ENCODE measurements around the gene MINDY4. TPM values are rescaled to one million over a fixed set of nuclear protein-coding genes. Genes with fewer than 3 reads are reported as not detected.

MINDY4 gene
- total and polyA plus RNA-seq, 7 experiments from 2014 or later = 0.41 to 1.5 (median 0.91) TPM

- no peaks in the 10 kb centered on the region for H3K9me3 ChIP-seq (ENCODE audit: control insufficient read depth in 2 of 3, low read length in 3 of 3)
- H3K4me1 Mint-ChIP-seq = no peaks in the 10 kb centered on the region
- no peaks in the 10 kb centered on the region for H3K36me3 ChIP-seq (ENCODE audit: control insufficient read depth in 2 of 3, insufficient read depth in 3 of 3, low read length in 3 of 3)
- H3K27me3 Mint-ChIP-seq = no peaks in the 10 kb centered on the region
- H3K4me3 ChIP-seq (ENCODE audit: low read length) = no peak overlapping the region
- H3K4me3 Mint-ChIP-seq = no peak overlapping the region
- no peak overlapping the region for H3K27ac ChIP-seq (ENCODE audit: low read depth, low read length)
- ChIA-PET CTCF (no interaction called here), POLR2A (no interaction called here)
- no peaks in the 10 kb centered on the region for H3K4me1 ChIP-seq (ENCODE audit: control insufficient read depth in 2 of 2, insufficient read depth in 2 of 2, low read length in 2 of 2)
- H3K27me3 ChIP-seq (ENCODE audit: control insufficient read depth in 2 of 2, insufficient read depth in 2 of 2, low read length in 2 of 2) = no peaks in the 10 kb centered on the region
- H3K27ac Mint-ChIP-seq = no peak overlapping the region
- no peaks in the 10 kb centered on the region for H3K36me3 Mint-ChIP-seq
- ATAC-seq (no peak), DNase-seq (no peak)
- intact Hi-C loops (cut with micrococcal nuclease) = no loop called here
- no peaks in the 10 kb centered on the region for H3K9me3 Mint-ChIP-seq
Observed at GRCh38 chr7:30866939-30867338, 95.7 kb downstream of the MINDY4 start.

DNA sequence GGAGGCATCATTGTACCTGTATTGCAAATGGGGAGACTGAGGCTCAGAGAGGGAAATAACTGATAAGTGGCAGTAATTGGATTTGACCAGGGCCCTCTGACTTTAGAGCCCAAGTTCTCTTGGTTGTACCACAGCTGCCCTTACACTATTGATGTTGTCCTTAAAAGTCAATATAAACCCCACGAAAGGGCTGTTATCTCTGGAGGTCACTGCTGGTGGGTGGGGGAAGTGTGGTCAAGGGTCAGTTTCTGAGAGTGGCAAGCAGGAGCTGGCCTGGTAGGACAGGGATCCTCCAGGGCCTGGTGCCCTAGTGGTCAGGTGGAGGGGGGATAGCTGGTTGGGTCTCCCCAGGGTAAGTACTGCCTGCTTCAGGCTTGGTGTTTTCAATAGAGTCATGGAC is 96.3 kb downstream of the MINDY4 start:
- intact Hi-C loops (cut with micrococcal nuclease) = no loop called here
- ChIA-PET CTCF (no interaction called here), POLR2A (no interaction called here)
- no peaks in the 10 kb centered on the region for H3K36me3 Mint-ChIP-seq
- H3K27ac Mint-ChIP-seq = no peak overlapping the region
- Histone ChIP-seq H3K27ac (ENCODE audit: low read depth, low read length) (no peak overlapping the region), H3K27me3 (ENCODE audit: control insufficient read depth in 2 of 2, insufficient read depth in 2 of 2, low read length in 2 of 2) (no peaks in the 10 kb centered on the region), H3K36me3 (ENCODE audit: control insufficient read depth in 2 of 3, insufficient read depth in 3 of 3, low read length in 3 of 3) (no peaks in the 10 kb centered on the region), H3K4me3 (ENCODE audit: low read length) (no peak overlapping the region), H3K4me1 (ENCODE audit: control insufficient read depth in 2 of 2, insufficient read depth in 2 of 2, low read length in 2 of 2) (no peaks in the 10 kb centered on the region), H3K9me3 (ENCODE audit: control insufficient read depth in 2 of 3, low read length in 3 of 3) (no peaks in the 10 kb centered on the region)
- no peaks in the 10 kb centered on the region for H3K27me3 Mint-ChIP-seq
- ATAC-seq = no peak
- DNase-seq = no peak
- no peak overlapping the region for H3K4me3 Mint-ChIP-seq
- H3K4me1 Mint-ChIP-seq = no peaks in the 10 kb centered on the region
- no peaks in the 10 kb centered on the region for H3K9me3 Mint-ChIP-seq

DNA sequence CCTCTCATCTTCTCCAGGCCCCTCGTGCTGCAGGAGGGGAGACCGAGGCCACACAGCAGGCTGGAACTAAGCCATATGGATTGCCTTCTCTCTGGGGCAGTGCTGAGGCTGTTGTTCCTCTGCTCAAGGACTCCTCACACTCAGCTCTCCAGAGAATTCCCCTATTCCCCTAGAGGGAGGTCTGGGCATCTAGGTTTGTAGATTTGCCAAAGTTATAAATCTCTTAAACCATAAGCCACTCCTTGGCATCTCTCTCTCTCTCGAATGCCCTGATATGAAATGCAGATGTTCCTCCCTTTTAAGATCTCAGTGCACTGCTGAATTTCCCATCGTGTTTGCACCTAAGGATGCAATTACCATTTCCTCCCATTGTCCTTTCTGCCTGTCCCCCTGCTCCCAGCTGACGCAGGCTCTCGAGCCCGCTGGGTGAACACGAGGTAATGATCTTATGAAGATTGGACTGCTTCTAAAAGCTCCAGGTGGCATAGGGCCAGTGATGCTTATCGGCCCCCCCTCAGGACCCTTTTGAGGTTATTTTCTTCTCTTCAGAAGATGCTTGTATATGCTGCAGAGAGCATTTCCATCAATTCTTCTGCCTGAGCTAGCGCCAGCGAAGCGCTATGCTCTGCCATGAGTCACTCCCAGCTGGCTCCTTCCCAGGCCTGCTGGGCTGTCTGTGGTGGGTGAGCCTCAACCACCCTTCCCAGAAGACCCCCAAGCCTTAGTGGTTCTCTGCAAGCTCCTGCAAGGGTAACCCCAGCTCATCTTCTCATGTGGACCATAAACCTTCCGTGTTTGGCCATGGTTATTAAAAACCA is 98.8 kb downstream of the MINDY4 start:
- no peaks in the 10 kb centered on the region for H3K36me3 ChIP-seq (ENCODE audit: control insufficient read depth in 2 of 3, insufficient read depth in 3 of 3, low read length in 3 of 3)
- no peak overlapping the region for H3K4me3 ChIP-seq (ENCODE audit: low read length)
- no peak overlapping the region for H3K27ac Mint-ChIP-seq
- no peaks in the 10 kb centered on the region for H3K27me3 ChIP-seq (ENCODE audit: control insufficient read depth in 2 of 2, insufficient read depth in 2 of 2, low read length in 2 of 2)
- no peak overlapping the region for H3K27ac ChIP-seq (ENCODE audit: low read depth, low read length)
- H3K27me3 Mint-ChIP-seq = no peaks in the 10 kb centered on the region
- POLR2A ChIA-PET = no interaction called here
- H3K4me1 ChIP-seq (ENCODE audit: control insufficient read depth in 2 of 2, insufficient read depth in 2 of 2, low read length in 2 of 2) = no peaks in the 10 kb centered on the region
- peaks cover 0 to 2% (median 0%) of the 10 kb centered on the region in 7 donors for H3K4me1 Mint-ChIP-seq
- no peaks in the 10 kb centered on the region for H3K9me3 Mint-ChIP-seq
- CTCF ChIA-PET = no interaction called here
- H3K4me3 Mint-ChIP-seq = no peak overlapping the region
- peaks cover 0 to 3% (median 0%) of the 10 kb centered on the region in 5 donors for H3K36me3 Mint-ChIP-seq
- ATAC-seq (no peak), DNase-seq (no peak)
- intact Hi-C loops (cut with micrococcal nuclease) = no loop called here
- no peaks in the 10 kb centered on the region for H3K9me3 ChIP-seq (ENCODE audit: control insufficient read depth in 2 of 3, low read length in 3 of 3)

GRCh38 chr7:30870821-30871518 is 99.8 kb downstream of the MINDY4 start:
- Mint-ChIP-seq H3K27ac (no peak overlapping the region), H3K4me1 (peaks cover 0 to 3% (median 0%) of the 10 kb centered on the region in 7 donors), H3K4me3 (no peak overlapping the region), H3K36me3 (peaks cover 0 to 7% (median 4%) of the 10 kb centered on the region in 5 donors), H3K9me3 (peaks cover 0 to 2% (median 0%) of the 10 kb centered on the region in 11 donors), H3K27me3 (no peaks in the 10 kb centered on the region)
- H3K4me3 ChIP-seq (ENCODE audit: low read length) = no peak overlapping the region
- no peaks in the 10 kb centered on the region for H3K4me1 ChIP-seq (ENCODE audit: control insufficient read depth in 2 of 2, insufficient read depth in 2 of 2, low read length in 2 of 2)
- no peaks in the 10 kb centered on the region for H3K36me3 ChIP-seq (ENCODE audit: control insufficient read depth in 2 of 3, insufficient read depth in 3 of 3, low read length in 3 of 3)
- intact Hi-C loops (cut with micrococcal nuclease) = no loop called here
- H3K9me3 ChIP-seq (ENCODE audit: control insufficient read depth in 2 of 3, low read length in 3 of 3) = no peaks in the 10 kb centered on the region
- ChIA-PET POLR2A (no interaction called here), CTCF (no interaction called here)
- no peak for ATAC-seq
- DNase-seq = no peak
- H3K27me3 ChIP-seq (ENCODE audit: control insufficient read depth in 2 of 2, insufficient read depth in 2 of 2, low read length in 2 of 2) = no peaks in the 10 kb centered on the region
- H3K27ac ChIP-seq (ENCODE audit: low read depth, low read length) = no peak overlapping the region

- DNase-seq = no peak
- POLR2A ChIA-PET = no interaction called here
- H3K27me3 Mint-ChIP-seq = no peaks in the 10 kb centered on the region
- H3K36me3 ChIP-seq (ENCODE audit: control insufficient read depth in 2 of 3, insufficient read depth in 3 of 3, low read length in 3 of 3) = no peaks in the 10 kb centered on the region
- CTCF ChIA-PET = no interaction called here
- ATAC-seq = no peak
- H3K27ac ChIP-seq (ENCODE audit: low read depth, low read length) = no peak overlapping the region
- no peaks in the 10 kb centered on the region for H3K4me1 ChIP-seq (ENCODE audit: control insufficient read depth in 2 of 2, insufficient read depth in 2 of 2, low read length in 2 of 2)
- peaks cover 0 to 6% (median 0%) of the 10 kb centered on the region in 7 donors for H3K4me1 Mint-ChIP-seq
- H3K27me3 ChIP-seq (ENCODE audit: control insufficient read depth in 2 of 2, insufficient read depth in 2 of 2, low read length in 2 of 2) = no peaks in the 10 kb centered on the region
- H3K9me3 ChIP-seq (ENCODE audit: control insufficient read depth in 2 of 3, low read length in 3 of 3) = no peaks in the 10 kb centered on the region
- intact Hi-C loops (cut with micrococcal nuclease) = no loop called here
- H3K4me3 ChIP-seq (ENCODE audit: low read length) = no peak overlapping the region
- peaks cover 0 to 2% (median 0%) of the 10 kb centered on the region in 11 donors for H3K9me3 Mint-ChIP-seq
- H3K36me3 Mint-ChIP-seq = peaks cover 0 to 7% (median 4%) of the 10 kb centered on the region in 5 donors
- no peak overlapping the region for H3K4me3 Mint-ChIP-seq
- H3K27ac Mint-ChIP-seq = no peak overlapping the region
Observed at GRCh38 chr7:30871655-30872054, 100.4 kb downstream of the MINDY4 start.

DNA sequence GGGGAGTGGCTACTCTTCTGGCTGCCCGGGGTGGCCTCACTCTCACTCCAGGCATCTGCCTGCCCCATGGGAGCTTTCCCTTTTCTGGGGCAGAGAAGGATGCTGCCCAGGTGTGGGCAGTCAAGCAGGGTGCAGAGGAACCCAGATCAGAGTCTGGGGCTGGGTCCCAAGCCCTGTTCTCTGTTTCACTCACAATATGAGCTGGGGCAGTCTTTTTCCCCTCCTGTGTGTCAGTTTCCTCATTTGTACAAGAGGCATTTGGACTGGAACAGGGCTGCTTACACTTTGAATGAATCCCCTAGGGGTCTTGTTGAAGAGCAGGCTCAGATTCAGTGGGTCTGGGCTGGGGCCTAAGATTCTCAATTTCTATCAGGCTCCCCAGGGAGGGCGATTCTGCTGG is 102.0 kb downstream of the MINDY4 start:
- H3K27me3 Mint-ChIP-seq = no peaks in the 10 kb centered on the region
- Histone ChIP-seq H3K4me3 (ENCODE audit: low read length) (no peak overlapping the region), H3K4me1 (ENCODE audit: control insufficient read depth in 2 of 2, insufficient read depth in 2 of 2, low read length in 2 of 2) (no peaks in the 10 kb centered on the region), H3K9me3 (ENCODE audit: control insufficient read depth in 2 of 3, low read length in 3 of 3) (no peaks in the 10 kb centered on the region), H3K36me3 (ENCODE audit: control insufficient read depth in 2 of 3, insufficient read depth in 3 of 3, low read length in 3 of 3) (no peaks in the 10 kb centered on the region), H3K27me3 (ENCODE audit: control insufficient read depth in 2 of 2, insufficient read depth in 2 of 2, low read length in 2 of 2) (no peaks in the 10 kb centered on the region), H3K27ac (ENCODE audit: low read depth, low read length) (no peak overlapping the region)
- H3K27ac Mint-ChIP-seq = no peak overlapping the region
- intact Hi-C loops (cut with micrococcal nuclease) = no loop called here
- peaks cover 0 to 7% (median 4%) of the 10 kb centered on the region in 5 donors for H3K36me3 Mint-ChIP-seq
- no peak overlapping the region for H3K4me3 Mint-ChIP-seq
- ATAC-seq (no peak), DNase-seq (no peak)
- H3K9me3 Mint-ChIP-seq = peaks cover 0 to 2% (median 0%) of the 10 kb centered on the region in 11 donors
- CTCF ChIA-PET = no interaction called here
- peaks cover 0 to 6% (median 0%) of the 10 kb centered on the region in 7 donors for H3K4me1 Mint-ChIP-seq
- POLR2A ChIA-PET = no interaction called here

- CTCF ChIA-PET = no interaction called here
- no peaks in the 10 kb centered on the region for H3K4me1 ChIP-seq (ENCODE audit: control insufficient read depth in 2 of 2, insufficient read depth in 2 of 2, low read length in 2 of 2)
- H3K27ac ChIP-seq (ENCODE audit: low read depth, low read length) = no peak overlapping the region
- no peaks in the 10 kb centered on the region for H3K27me3 Mint-ChIP-seq
- H3K4me3 Mint-ChIP-seq = no peak overlapping the region
- peaks cover 0 to 6% (median 0%) of the 10 kb centered on the region in 7 donors for H3K4me1 Mint-ChIP-seq
- H3K27me3 ChIP-seq (ENCODE audit: control insufficient read depth in 2 of 2, insufficient read depth in 2 of 2, low read length in 2 of 2) = no peaks in the 10 kb centered on the region
- intact Hi-C loops (cut with micrococcal nuclease) = no loop called here
- H3K27ac Mint-ChIP-seq = no peak overlapping the region
- H3K36me3 ChIP-seq (ENCODE audit: control insufficient read depth in 2 of 3, insufficient read depth in 3 of 3, low read length in 3 of 3) = no peaks in the 10 kb centered on the region
- H3K9me3 Mint-ChIP-seq = peaks cover 0 to 2% (median 0%) of the 10 kb centered on the region in 11 donors
- ATAC-seq (no peak), DNase-seq (no peak)
- no peaks in the 10 kb centered on the region for H3K9me3 ChIP-seq (ENCODE audit: control insufficient read depth in 2 of 3, low read length in 3 of 3)
- no peak overlapping the region for H3K4me3 ChIP-seq (ENCODE audit: low read length)
- H3K36me3 Mint-ChIP-seq = peaks cover 0 to 7% (median 4%) of the 10 kb centered on the region in 5 donors
- POLR2A ChIA-PET = no interaction called here
Observed at GRCh38 chr7:30873656-30874055, 102.4 kb downstream of the MINDY4 start.
